ENCODE results near the gene CCDC194. TPM values are rescaled to one million over a fixed set of nuclear protein-coding genes. Genes with fewer than 3 reads are reported as not detected.
A peak's percentile ranks its signal among the peaks of the same experiment; 100 is the strongest.

The CCDC194 gene
- total and polyA plus RNA-seq, 4 donors: 0.12 to 0.50 TPM; not detected in 2

- Histone ChIP-seq H3K27me3 (ENCODE audit: control insufficient read depth in 4 of 4, insufficient read depth in 4 of 4, low read length in 3 of 4) (peaks cover 0 to 4% (median 0%) of the 10 kb centered on the region in 4 donors), H3K4me1 (ENCODE audit: control insufficient read depth in 4 of 4, insufficient read depth in 4 of 4, low read length in 3 of 4) (peaks cover 1 to 17% (median 9%) of the 10 kb centered on the region in 4 donors), H3K4me3 (ENCODE audit: low read depth in 1 of 3, low read length in 3 of 3) (no peak overlapping the region), H3K36me3 (ENCODE audit: control insufficient read depth in 4 of 4, insufficient read depth in 3 of 4, low read depth in 1 of 4, low read length in 3 of 4) (no peaks in the 10 kb centered on the region), H3K9me3 (ENCODE audit: control insufficient read depth in 4 of 4, low read length in 3 of 4) (no peaks in the 10 kb centered on the region), H3K9ac (ENCODE audit: low read depth in 1 of 2, low read length in 2 of 2) (no peak overlapping the region), H3K27ac (ENCODE audit: low read depth in 1 of 2, low read length in 2 of 2) (no peak overlapping the region)
- no peak for DNase-seq (ENCODE audit: low spot score)
- TF ChIP-seq MAX (IDR thresholded peaks at IDR 0.05) (no peak), ATF3 (IDR thresholded peaks at IDR 0.05) (no peak), RAD21 (IDR thresholded peaks at IDR 0.05) (no peak), ZBTB33 (IDR thresholded peaks at IDR 0.05) (no peak), YY1 (IDR thresholded peaks at IDR 0.05) (no peak), FOXA2 (IDR thresholded peaks at IDR 0.05) (no peak), RXRA (IDR thresholded peaks at IDR 0.05) (no peak), NR2F2 (IDR thresholded peaks at IDR 0.05) (no peak), TAF1 (conservative IDR thresholded peaks at IDR 0.05) (no peak), GABPA (IDR thresholded peaks at IDR 0.05 in 1 of 2, conservative IDR thresholded peaks at IDR 0.05 in 1 of 2) (no peak), HNF4G (IDR thresholded peaks at IDR 0.05) (no peak), HNF4A (conservative IDR thresholded peaks at IDR 0.05) (no peak), CTCF (IDR thresholded peaks at IDR 0.05; ENCODE audit: low read depth, low read length, missing input control) (no peak), FOXA1 (IDR thresholded peaks at IDR 0.05) (no peak), SP1 (IDR thresholded peaks at IDR 0.05) (no peak)
- WGBS: 48% methylated on average over 1 of the region's 1 CpG
Measured at GRCh38 chr19:17389288-17389687, 4.7 kb downstream of the CCDC194 start.

GRCh38 chr19:17385878-17386611 lies 8.0 kb downstream of the CCDC194 start:
- WGBS: 34% methylated on average over 20 of the region's 20 CpGs
- no peaks in the 10 kb centered on the region for H3K9me3 ChIP-seq (ENCODE audit: control insufficient read depth in 4 of 4, low read length in 3 of 4)
- TF ChIP-seq RAD21 (IDR thresholded peaks at IDR 0.05): peak; percentile 76 to 87
- TF ChIP-seq CTCF (IDR thresholded peaks at IDR 0.05; ENCODE audit: low read depth, low read length, missing input control): peak; percentile 80
- TF ChIP-seq JUND (IDR thresholded peaks at IDR 0.05): no peak

More at GRCh38 chr19:17385878-17386611, 8.0 kb downstream of the CCDC194 start:
- Histone ChIP-seq H3K27ac (ENCODE audit: low read depth in 1 of 2, low read length in 2 of 2) (no peak overlapping the region), H3K27me3 (ENCODE audit: control insufficient read depth in 4 of 4, insufficient read depth in 4 of 4, low read length in 3 of 4) (peaks cover 0 to 4% (median 0%) of the 10 kb centered on the region in 4 donors), H3K9ac (ENCODE audit: low read depth in 1 of 2, low read length in 2 of 2) (no peak overlapping the region), H3K36me3 (ENCODE audit: control insufficient read depth in 4 of 4, insufficient read depth in 3 of 4, low read depth in 1 of 4, low read length in 3 of 4) (no peaks in the 10 kb centered on the region), H3K4me3 (ENCODE audit: low read depth in 1 of 3, low read length in 3 of 3) (no peak overlapping the region), H3K4me1 (ENCODE audit: control insufficient read depth in 4 of 4, insufficient read depth in 4 of 4, low read length in 3 of 4) (peaks cover 0 to 6% (median 2%) of the 10 kb centered on the region in 4 donors)
- peak; percentile 77 for DNase-seq (ENCODE audit: low spot score)
